SK-N-SH treated with all-trans-retinoic acid at 6 μM for 48 hours (cell line): ENCODE data around the gene PQBP1.

Source experiments
- PPARA ChIP-seq: fragments of 250-450 bp; sonication (Bioruptor Pico); IDR thresholded peaks from 2 replicates; pipeline ENCODE4 v1.5.0; 2020; ENCODE audit warnings: mild to moderate bottlenecking, borderline replicate concordance
- RARB ChIP-seq: fragments of 250-450 bp; sonication (Bioruptor Pico); IDR thresholded peaks from 2 replicates; pipeline ENCODE4 v1.8.0; 2021; ENCODE audit warnings: mild to moderate bottlenecking, moderate library complexity
- TF ChIP-seq, protein P1 (sequence below): fragments of 250-450 bp; sonication (Bioruptor Pico); IDR thresholded peaks from 2 replicates; pipeline ENCODE4 v1.5.1; 2020; ENCODE audit warnings: low read depth, mild to moderate bottlenecking, moderate library complexity

DNA sequence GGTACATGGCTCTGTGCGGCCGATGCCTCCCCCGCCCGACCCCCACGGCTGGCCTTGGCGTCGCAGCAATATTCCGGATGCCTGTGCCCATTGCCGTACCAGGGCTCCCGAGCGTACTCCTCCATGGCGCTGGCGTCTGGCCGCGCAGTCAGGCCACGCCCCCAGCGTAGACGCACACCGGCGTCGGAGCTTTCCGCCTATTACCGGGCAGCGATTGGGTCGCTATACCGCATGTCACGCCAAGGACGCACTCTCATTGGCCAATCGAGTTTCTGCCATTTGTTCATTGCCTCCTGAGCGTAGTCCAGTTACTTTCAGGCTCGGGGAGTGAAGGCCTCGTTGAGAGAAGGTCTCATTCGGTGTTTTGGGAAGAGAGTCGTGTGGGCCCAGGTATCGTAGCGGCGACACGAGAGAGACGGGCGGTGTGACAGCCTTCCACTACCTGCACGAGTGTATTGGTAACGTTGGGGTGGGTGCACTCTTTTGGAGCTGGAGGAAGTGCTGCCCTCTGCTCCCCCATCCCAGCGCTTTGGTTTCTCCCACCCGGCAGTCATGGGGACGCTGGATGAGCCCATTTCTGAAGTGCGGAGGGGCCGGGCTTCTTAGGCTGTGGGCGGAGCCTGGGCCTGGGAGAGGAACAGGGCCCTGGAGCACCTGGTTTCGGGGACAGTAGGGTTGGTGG is at the start of gene PQBP1, which contains the start of gene TIMM17B:
- TF ChIP-seq PPARA (no peak), RARB (CRISPR knock-in tag) (no peak)
- TF ChIP-seq, protein P1, sequence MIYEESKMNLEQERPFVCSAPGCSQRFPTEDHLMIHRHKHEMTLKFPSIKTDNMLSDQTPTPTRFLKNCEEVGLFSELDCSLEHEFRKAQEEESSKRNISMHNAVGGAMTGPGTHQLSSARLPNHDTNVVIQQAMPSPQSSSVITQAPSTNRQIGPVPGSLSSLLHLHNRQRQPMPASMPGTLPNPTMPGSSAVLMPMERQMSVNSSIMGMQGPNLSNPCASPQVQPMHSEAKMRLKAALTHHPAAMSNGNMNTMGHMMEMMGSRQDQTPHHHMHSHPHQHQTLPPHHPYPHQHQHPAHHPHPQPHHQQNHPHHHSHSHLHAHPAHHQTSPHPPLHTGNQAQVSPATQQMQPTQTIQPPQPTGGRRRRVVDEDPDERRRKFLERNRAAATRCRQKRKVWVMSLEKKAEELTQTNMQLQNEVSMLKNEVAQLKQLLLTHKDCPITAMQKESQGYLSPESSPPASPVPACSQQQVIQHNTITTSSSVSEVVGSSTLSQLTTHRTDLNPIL (CRISPR knock-in tag): no peak
